K562 (cell line): ENCODE measurements around the gene RRH. TPM values are rescaled to one million over a fixed set of nuclear protein-coding genes. Genes with fewer than 3 reads are reported as not detected.

Source experiments
- ATAC-seq: fragments of 200-7000 bp; cut with Tn5 transposase; 3 replicates; pipeline ENCODE4 v1.9.1; 2020; ENCODE audit warnings: moderate library complexity
- BruUV-seq: library from RNA; stranded (reverse); fragments of 400-500 nt; replicated peaks from 2 replicates; lab custom pipeline; 2021; lab: Mats Ljungman, UMichigan
- CTCF ChIA-PET: fragments of 300-600 bp; formaldehyde crosslinking; extraction: SDS; loops from one replicate; lab custom pipeline; 2021; ENCODE audit warnings: low intra/inter-chr PET ratio; lab: Yijun Ruan, JAX
- POLR2A ChIA-PET: fragments of 300-600, 350-650 bp; sonication (Branson Sonifier 250); formaldehyde crosslinking; extraction: SDS; loops from one replicate; lab custom pipeline; 2021; ENCODE audit warnings: antibody characterized with exemption, inconsistent platforms; lab: Yijun Ruan, JAX
- DNase-seq, 4 experiments: peaks; one replicate each; pipeline versions ENCODE4 v3.0.0 to v3.0.0-alpha.2; 2011 to 2018; ENCODE audit warnings: low spot score in 3 of 4, mixed read lengths in 3 of 4; ENCODE audit errors: extremely low read depth in 1 of 4
- FAIRE-seq: peaks from 2 replicates; lab custom pipeline; 2011; peaks lifted over from hg19 to GRCh38; lab: Jason Lieb, UNC
- H2AFZ ChIP-seq: 2 replicates; pipeline ENCODE4 v1.6.0; 2011; ENCODE audit warnings: low read depth, low read length, control low read depth, inconsistent platforms
- H3K27ac ChIP-seq: fragments of 200-600 bp; 3 replicates; pipeline ENCODE4 v1.8.0; 2011; ENCODE audit warnings: low read depth, mild to moderate bottlenecking, control low read depth, inconsistent platforms, low read length, moderate library complexity, mixed read lengths; ENCODE audit errors: extremely low read depth
- H3K27me3 ChIP-seq, 2 experiments: fragments of 300-600 bp in 1 of 2; 2 replicates in 1 of 2; 3 replicates in 1 of 2; pipeline versions ENCODE4 v1.6.0 to v1.8.0; 2011; ENCODE audit warnings: inconsistent platforms in 2 of 2, low read length in 2 of 2, mild to moderate bottlenecking in 1 of 2, mixed read lengths in 1 of 2, moderate library complexity in 1 of 2; ENCODE audit not compliant: control insufficient read depth in 2 of 2, insufficient read depth in 2 of 2
- H3K36me3 ChIP-seq: fragments of 300-600 bp; 3 replicates; pipeline ENCODE4 v1.8.0; 2011; ENCODE audit warnings: mild to moderate bottlenecking, low read length, inconsistent platforms; ENCODE audit not compliant: control insufficient read depth, insufficient read depth
- H3K4me1 ChIP-seq, 2 experiments: fragments of 200-600 bp in 1 of 2; replicated peaks in 1 of 2; 2 replicates in 1 of 2; 3 replicates in 1 of 2; pipeline versions ENCODE4 v1.5.1 to v1.8.0; 2011; ENCODE audit warnings: inconsistent platforms in 2 of 2, low read length in 2 of 2, mild to moderate bottlenecking in 1 of 2, mixed read lengths in 1 of 2, moderate library complexity in 1 of 2; ENCODE audit not compliant: control insufficient read depth in 2 of 2, insufficient read depth in 2 of 2
- H3K4me2 ChIP-seq: 2 replicates; pipeline ENCODE4 v1.6.1; 2011; ENCODE audit warnings: low read length, control low read depth, inconsistent platforms, mixed read lengths; ENCODE audit not compliant: insufficient read depth
- H3K4me3 ChIP-seq: fragments of 200-600 bp; sonication (generic), shearing (Covaris generic); 2 replicates; pipeline ENCODE4 v1.5.1; 2016; ENCODE audit warnings: control low read depth, inconsistent platforms
- H3K79me2 ChIP-seq: fragments of 200-600 bp; 3 replicates; pipeline ENCODE4 v1.8.0; 2011; ENCODE audit warnings: low read length, inconsistent platforms; ENCODE audit not compliant: control insufficient read depth, insufficient read depth
- H3K9ac ChIP-seq, 2 experiments: 2 replicates each; pipeline versions ENCODE4 v1.6.0 to v1.6.1; 2011; ENCODE audit warnings: low read depth in 2 of 2, low read length in 2 of 2, control low read depth in 1 of 2, inconsistent platforms in 1 of 2, mild to moderate bottlenecking in 1 of 2, mixed read lengths in 1 of 2; ENCODE audit not compliant: insufficient read depth in 1 of 2
- H3K9me1 ChIP-seq: one replicate; pipeline ENCODE4 v1.6.0; 2011; ENCODE audit warnings: inconsistent platforms, mild to moderate bottlenecking, low read length, moderate library complexity; ENCODE audit not compliant: control insufficient read depth, insufficient read depth
- H3K9me3 ChIP-seq: replicated peaks from 2 replicates; pipeline ENCODE4 v1.5.1; 2011; ENCODE audit warnings: low read depth, low read length, inconsistent platforms; ENCODE audit not compliant: control insufficient read depth, insufficient read depth
- H4K20me1 ChIP-seq: replicated peaks from 2 replicates; pipeline ENCODE4 v1.6.1; 2011; ENCODE audit warnings: low read length, inconsistent platforms, mixed read lengths; ENCODE audit not compliant: control insufficient read depth, insufficient read depth
- CCNT2 ChIP-seq: IDR thresholded peaks from 2 replicates; pipeline ENCODE4 v1.6.1; 2011; ENCODE audit warnings: borderline replicate concordance, low read depth, mild to moderate bottlenecking, moderate library complexity, mixed read lengths, low read length; ENCODE audit not compliant: insufficient read length; ENCODE audit errors: extremely low read depth
- HMBOX1 ChIP-seq: sonication (generic); IDR thresholded peaks from 2 replicates; pipeline ENCODE4 v1.6.1; 2016
- HMG20B ChIP-seq: fragments of 250-450 bp; sonication (Bioruptor Pico); IDR thresholded peaks from 2 replicates; pipeline ENCODE4 v1.5.0; 2021; ENCODE audit warnings: mild to moderate bottlenecking
- IRF1 ChIP-seq: sonication (generic); formaldehyde crosslinking; IDR thresholded peaks from 2 replicates; pipeline ENCODE4 v1.8.0; 2022; ENCODE audit warnings: missing genetic modification reagents, mild to moderate bottlenecking, borderline replicate concordance
- MYNN ChIP-seq, 2 experiments: sonication (generic); formaldehyde crosslinking in 1 of 2; IDR thresholded peaks; 2 replicates each; pipeline versions ENCODE4 v1.5.0 to v1.6.1; 2016 to 2020; ENCODE audit warnings: antibody characterized with exemption in 1 of 2, missing genetic modification reagents in 1 of 2
- ZNF707 ChIP-seq: fragments of 250-450 bp; sonication (Bioruptor Pico); conservative IDR thresholded peaks from 2 replicates; pipeline ENCODE4 v1.8.0; 2022; ENCODE audit warnings: inconsistent platforms, mild to moderate bottlenecking, moderate library complexity
- WGBS: fragments of 100-300 bp; shearing (Covaris generic); methylation state at CpG from one replicate; pipeline ENCODE4 v1.1.6; 2016; ENCODE audit warnings: low coverage, mixed read lengths; ENCODE audit not compliant: insufficient coverage; ENCODE audit errors: missing lambda C conversion rate; 5-methylcytosine and 5-hydroxymethylcytosine counted together
- in situ Hi-C: fragments of 300-500 bp; cut with MboI; formaldehyde crosslinking; loops from 4 replicates; pipeline ENCODE4 v1.15.0; 2018; ENCODE audit warnings: inconsistent platforms, mixed read lengths
- intact Hi-C: fragments of 100-400 bp; cut with micrococcal nuclease; formaldehyde crosslinking; loops from 2 replicates; pipeline ENCODE4 v1.14.2; 2022
- polyA plus RNA-seq, 8 experiments: library from polyadenylated mRNA; depleted of rRNA in 4 of 8; stranded (reverse) in 5 of 8; unstranded in 3 of 8; fragments of >200 nt; fragmentation: Nextera tagmentation in 2 of 8; fragmentation: Illumina TruSeq in 1 of 8; extraction: Ambion mirVana in 2 of 8; extraction: Trizol in 1 of 8; gene quantifications; 2 replicates each; pipeline versions ENCODE4 v1.2.1 to v1.2.3, GENCODE V29; 2011 to 2014; ENCODE audit warnings: inconsistent platforms in 1 of 8, missing spikeins in 1 of 8
- total RNA-seq, 7 experiments: library from RNA; depleted of rRNA in 6 of 7; stranded (reverse); fragments of >200 nt in 6 of 7; fragmentation: Illumina TruSeq in 2 of 7; extraction: Trizol in 2 of 7; gene quantifications; 2 replicates each; pipeline versions ENCODE4 v1.2.1 to v1.2.3, GENCODE V29; 2011 to 2021; ENCODE audit warnings: low replicate concordance in 1 of 7

Gene RRH
- total and polyA plus RNA-seq, 9 of the 15 experiments (the other 6 are each of a cell fraction or from before 2014, with no cell fraction given) = 0.04 to 0.31 (median 0.12) TPM; not detected in 3

- CTCF ChIA-PET = no interaction called here
- ATAC-seq (no peak), DNase-seq (no peak), FAIRE-seq (no peak)
- H3K9me3 ChIP-seq = no peaks in the 10 kb centered on the region
- H3K9ac ChIP-seq = no peak overlapping the region
- no peaks in the 10 kb centered on the region for H3K4me1 ChIP-seq
- 13% methylated on average over 5 of the region's 6 CpGs for WGBS
- H3K79me2 ChIP-seq = no peaks in the 10 kb centered on the region
- POLR2A ChIA-PET = interaction anchor here (0.6 to 0.7 kb wide), 2 partner anchors 9 to 15 kb away, joined by 3 read pairs; no protein-coding TSS in a partner anchor
- no peaks in the 10 kb centered on the region for H3K27me3 ChIP-seq
- no peak for TF ChIP-seq MYNN (IDR thresholded peaks at IDR 0.05)
- no peak for TF ChIP-seq MYNN (CRISPR knock-in tag; IDR thresholded peaks at IDR 0.05)
- no peak for TF ChIP-seq HMG20B
- TF ChIP-seq HMBOX1 = no peak
- no peak for TF ChIP-seq ZNF707
- no peak for TF ChIP-seq IRF1 (CRISPR knock-in tag)
- TF ChIP-seq CCNT2 = no peak
- H4K20me1 ChIP-seq = no peaks in the 10 kb centered on the region
- H3K4me3 ChIP-seq = no peak overlapping the region
- H3K4me2 ChIP-seq = no peak overlapping the region
- no peak overlapping the region for H3K27ac ChIP-seq
- in situ Hi-C loops = no loop called here
- intact Hi-C loops = no loop called here
- H3K9me1 ChIP-seq = no peaks in the 10 kb centered on the region
- BruUV-seq = no TSS peak
- H3K36me3 ChIP-seq = no peaks in the 10 kb centered on the region
- H2AFZ ChIP-seq = no peak overlapping the region
Observed at GRCh38 chr4:109795059-109795458, 32.7 kb upstream of the RRH start.
